Neural cell (in vitro differentiated cells): ENCODE measurements around the gene RNF157.

Source experiments
- CTCF ChIP-seq: fragments of 450-650 bp; IDR thresholded peaks from 2 replicates; pipeline ENCODE4 v1.5.1; 2014; ENCODE audit warnings: antibody characterized with exemption, mild to moderate bottlenecking, moderate library complexity; ENCODE audit not compliant: poor library complexity, severe bottlenecking
- EP300 ChIP-seq: fragments of 450-650 bp; conservative IDR thresholded peaks from 2 replicates; pipeline ENCODE4 v1.6.1; 2014; ENCODE audit warnings: antibody characterized with exemption, mild to moderate bottlenecking, moderate library complexity; ENCODE audit not compliant: poor library complexity, severe bottlenecking
- EZH2 ChIP-seq: fragments of 200-600, 300-800 bp; shearing (Covaris generic), sonication (generic); IDR thresholded peaks from 2 replicates; pipeline ENCODE4 v1.6.1; 2014; ENCODE audit warnings: antibody characterized with exemption, low read length, borderline replicate concordance, mild to moderate bottlenecking; ENCODE audit not compliant: insufficient read depth, poor library complexity, severe bottlenecking
- MXI1 ChIP-seq: fragments of 450-650 bp; conservative IDR thresholded peaks from 2 replicates; pipeline ENCODE4 v1.6.1; 2014; ENCODE audit warnings: antibody characterized with exemption, mild to moderate bottlenecking; ENCODE audit not compliant: poor library complexity, severe bottlenecking
- POLR2AphosphoS5 ChIP-seq: IDR thresholded peaks from 2 replicates; pipeline ENCODE4 v1.6.1; 2012
- RAD21 ChIP-seq: fragments of 450-650 bp; conservative IDR thresholded peaks from 2 replicates; pipeline ENCODE4 v1.6.1; 2014; ENCODE audit warnings: antibody characterized with exemption, mild to moderate bottlenecking, moderate library complexity
- SMC3 ChIP-seq: fragments of 450-650 bp; conservative IDR thresholded peaks from 2 replicates; pipeline ENCODE4 v1.6.1; 2014; ENCODE audit warnings: antibody characterized with exemption, mild to moderate bottlenecking, moderate library complexity; ENCODE audit not compliant: poor library complexity
- TAF1 ChIP-seq: IDR thresholded peaks from 2 replicates; pipeline ENCODE4 v1.6.1; 2012; ENCODE audit warnings: low read depth

- TF ChIP-seq MXI1: no peak
- TF ChIP-seq EZH2: no peak
- no peak for TF ChIP-seq TAF1
- no peak for TF ChIP-seq RAD21
- no peak for TF ChIP-seq CTCF
- TF ChIP-seq POLR2AphosphoS5: no peak
- no peak for TF ChIP-seq EP300
- TF ChIP-seq SMC3: no peak
Observed at GRCh38 chr17:76196675-76197074, 43.6 kb downstream of the RNF157 start.
